SK-N-SH (cell line): ENCODE results near the gene CRHBP. TPM values are rescaled to one million over a fixed set of nuclear protein-coding genes. Genes with fewer than 3 reads are reported as not detected.

Experiments
- CTCF ChIA-PET: fragments of 300-600, 350-600 bp; formaldehyde crosslinking; extraction: SDS; loops from one replicate; lab custom pipeline; 2021; lab: Yijun Ruan, JAX
- POLR2A ChIA-PET: fragments of 350-600 bp; sonication (Branson Sonifier 250); formaldehyde crosslinking; extraction: SDS; loops from one replicate; lab custom pipeline; 2020; ENCODE audit warnings: antibody characterized with exemption, inconsistent platforms; lab: Yijun Ruan, JAX
- DNase-seq: peaks from one replicate; pipeline ENCODE4 v3.0.0; 2012
- H2AFZ ChIP-seq: fragments of 200-600 bp; sonication (generic); 2 replicates; pipeline ENCODE4 v1.8.1; 2016; ENCODE audit warnings: antibody characterized with exemption, mild to moderate bottlenecking, low read depth
- H3F3A ChIP-seq: fragments of 200-600 bp; sonication (generic); replicated peaks from 2 replicates; pipeline ENCODE3; 2016; ENCODE audit warnings: antibody characterized with exemption, mild to moderate bottlenecking; ENCODE audit not compliant: insufficient read depth
- H3K27ac ChIP-seq, 2 experiments: fragments of 200-500 bp in 1 of 2; fragments of 200-600 bp in 1 of 2; sonication (Bioruptor generic) in 1 of 2; sonication (generic), shearing (Covaris generic) in 1 of 2; 2 replicates each; pipeline versions ENCODE4 v1.5.1 to v1.6.1; 2014 to 2016; ENCODE audit warnings: low read depth in 2 of 2, inconsistent platforms in 1 of 2, low read length in 1 of 2, mild to moderate bottlenecking in 1 of 2, mixed read lengths in 1 of 2
- H3K27me3 ChIP-seq: fragments of 200-600 bp; sonication (generic), shearing (Covaris generic); 2 replicates; pipeline ENCODE4 v1.6.1; 2016; ENCODE audit warnings: mixed run types; ENCODE audit not compliant: insufficient read depth
- H3K36me3 ChIP-seq, 2 experiments: fragments of 200-500 bp in 1 of 2; fragments of 200-600 bp in 1 of 2; sonication (Bioruptor generic) in 1 of 2; sonication (generic) in 1 of 2; replicated peaks in 1 of 2; 2 replicates each; pipeline versions ENCODE3 to v1.5.1; 2014 to 2016; ENCODE audit warnings: low read length in 1 of 2, mild to moderate bottlenecking in 1 of 2; ENCODE audit not compliant: insufficient read depth in 2 of 2, control insufficient read depth in 1 of 2
- H3K4me1 ChIP-seq, 2 experiments: fragments of 200-500 bp in 1 of 2; fragments of 200-600 bp in 1 of 2; sonication (Bioruptor generic) in 1 of 2; sonication (generic), shearing (Covaris generic) in 1 of 2; 2 replicates each; pipeline versions ENCODE4 v1.5.1 to v1.6.1; 2014 to 2016; ENCODE audit warnings: low read depth in 1 of 2, low read length in 1 of 2, mixed run types in 1 of 2; ENCODE audit not compliant: insufficient read depth in 2 of 2, control insufficient read depth in 1 of 2
- H3K4me2 ChIP-seq: fragments of 200-600 bp; sonication (generic), shearing (Covaris generic); 2 replicates; pipeline ENCODE4 v1.6.1; 2017; ENCODE audit warnings: mixed run types
- H3K4me3 ChIP-seq, 2 experiments: fragments of 200-500 bp in 1 of 2; fragments of 200-600 bp in 1 of 2; sonication (Bioruptor generic) in 1 of 2; sonication (generic), shearing (Covaris generic) in 1 of 2; 2 replicates each; pipeline versions ENCODE4 v1.5.1 to v1.8.1; 2014 to 2016; ENCODE audit warnings: low read depth in 2 of 2, inconsistent platforms in 1 of 2, low read length in 1 of 2, mild to moderate bottlenecking in 1 of 2, mixed read lengths in 1 of 2, moderate library complexity in 1 of 2
- H3K79me2 ChIP-seq: fragments of 200-600 bp; sonication (generic); 2 replicates; pipeline ENCODE4 v1.8.1; 2017; ENCODE audit warnings: mild to moderate bottlenecking; ENCODE audit not compliant: insufficient read depth
- H3K9ac ChIP-seq: fragments of 200-600 bp; sonication (generic); 2 replicates; pipeline ENCODE4 v1.6.1; 2017; ENCODE audit warnings: mixed run types
- H3K9me2 ChIP-seq: fragments of 200-600 bp; sonication (generic); 2 replicates; pipeline ENCODE4 v1.6.1; 2017; ENCODE audit warnings: mixed run types
- H3K9me3 ChIP-seq: fragments of 200-600 bp; sonication (generic); 2 replicates; pipeline ENCODE4 v1.6.1; 2017; ENCODE audit warnings: mixed run types, mild to moderate bottlenecking, moderate library complexity
- H4K20me1 ChIP-seq: fragments of 200-600 bp; sonication (generic); 2 replicates; pipeline ENCODE4 v1.6.1; 2017; ENCODE audit warnings: mild to moderate bottlenecking, mixed run types; ENCODE audit not compliant: insufficient read depth
- RCOR1 ChIP-seq: fragments of 150-350 bp; IDR thresholded peaks from 2 replicates; pipeline ENCODE4 v1.6.1; 2017; ENCODE audit warnings: antibody characterized with exemption, low read length
- RFX5 ChIP-seq: IDR thresholded peaks from 2 replicates; pipeline ENCODE4 v1.6.1; 2012; ENCODE audit warnings: mild to moderate bottlenecking, improper control_type of control experiment, low read length
- RXRA ChIP-seq: IDR thresholded peaks from 2 replicates; pipeline ENCODE4 v1.4.0; 2012; ENCODE audit warnings: low read depth, mild to moderate bottlenecking, borderline replicate concordance
- TAF1 ChIP-seq: IDR thresholded peaks from 2 replicates; pipeline ENCODE4 v1.6.1; 2012; ENCODE audit warnings: low read depth, mild to moderate bottlenecking, low read length, moderate library complexity, borderline replicate concordance
- WGBS: methylation state at CpG from one replicate; pipeline ENCODE4 v1.1.6; 2017; ENCODE audit warnings: low lambda C conversion rate; 5-methylcytosine and 5-hydroxymethylcytosine counted together
- polyA plus RNA-seq, 3 experiments: library from polyadenylated mRNA; depleted of rRNA; stranded (reverse); fragments of >200 nt; gene quantifications; 2 replicates each; pipeline ENCODE4 v1.2.3, GENCODE V29; 2012
- TF ChIP-seq, protein P1 (sequence below): IDR thresholded peaks from 2 replicates; pipeline ENCODE4; 2012

CRHBP gene
- polyA plus RNA-seq, 1 of the 3 experiments (the other 2 are of a cell fraction): not detected

- no peaks in the 10 kb centered on the region for H3K36me3 ChIP-seq
- POLR2A ChIA-PET: no interaction called here
- peaks cover 0 to 3% of the 10 kb centered on the region in 2 experiments; a peak in 2 of 4 replicates for H3K4me1 ChIP-seq
- H2AFZ ChIP-seq: no peak overlapping the region
- no peaks in the 10 kb centered on the region for H3K9me3 ChIP-seq
- H3K79me2 ChIP-seq: no peaks in the 10 kb centered on the region
- H4K20me1 ChIP-seq: no peaks in the 10 kb centered on the region
- no peaks in the 10 kb centered on the region for H3K27me3 ChIP-seq
- WGBS: 36% methylated on average over 2 of the region's 2 CpGs
- H3F3A ChIP-seq: no peaks in the 10 kb centered on the region
- CTCF ChIA-PET: no interaction called here
- no peak for DNase-seq
- TF ChIP-seq, protein P1, sequence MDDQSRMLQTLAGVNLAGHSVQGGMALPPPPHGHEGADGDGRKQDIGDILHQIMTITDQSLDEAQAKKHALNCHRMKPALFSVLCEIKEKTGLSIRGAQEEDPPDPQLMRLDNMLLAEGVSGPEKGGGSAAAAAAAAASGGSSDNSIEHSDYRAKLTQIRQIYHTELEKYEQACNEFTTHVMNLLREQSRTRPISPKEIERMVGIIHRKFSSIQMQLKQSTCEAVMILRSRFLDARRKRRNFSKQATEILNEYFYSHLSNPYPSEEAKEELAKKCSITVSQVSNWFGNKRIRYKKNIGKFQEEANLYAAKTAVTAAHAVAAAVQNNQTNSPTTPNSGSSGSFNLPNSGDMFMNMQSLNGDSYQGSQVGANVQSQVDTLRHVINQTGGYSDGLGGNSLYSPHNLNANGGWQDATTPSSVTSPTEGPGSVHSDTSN: no peak
- TF ChIP-seq RCOR1 (no peak), RXRA (no peak)
- no peak overlapping the region for H3K9ac ChIP-seq
- H3K4me2 ChIP-seq: no peak overlapping the region
- H3K9me2 ChIP-seq: no peaks in the 10 kb centered on the region
- no peak overlapping the region for H3K4me3 ChIP-seq
- H3K27ac ChIP-seq: no peak overlapping the region
These were observed 21.9 kb downstream of the CRHBP start for GRCh38 chr5:76974785-76975184.

- POLR2A ChIA-PET: no interaction called here
- Histone ChIP-seq H3K79me2 (no peaks in the 10 kb centered on the region), H3F3A (no peaks in the 10 kb centered on the region), H3K4me3 (no peak overlapping the region), H3K9me2 (no peaks in the 10 kb centered on the region), H4K20me1 (no peaks in the 10 kb centered on the region), H3K27me3 (no peaks in the 10 kb centered on the region), H3K36me3 (no peaks in the 10 kb centered on the region), H2AFZ (no peak overlapping the region), H3K9me3 (no peaks in the 10 kb centered on the region), H3K9ac (no peak overlapping the region), H3K4me1 (no peaks in the 10 kb centered on the region; a peak in 1 of 4 replicates), H3K4me2 (no peak overlapping the region), H3K27ac (no peak overlapping the region)
- TF ChIP-seq RFX5: no peak
- no peak for DNase-seq
- 39% methylated on average over 2 of the region's 2 CpGs for WGBS
- CTCF ChIA-PET: no interaction called here
These were observed 26.0 kb downstream of the CRHBP start for GRCh38 chr5:76978869-76979268.

- WGBS: 61% methylated on average over 8 of the region's 8 CpGs
- no peaks in the 10 kb centered on the region for H3K36me3 ChIP-seq
- H3K4me3 ChIP-seq: no peak overlapping the region
- no peaks in the 10 kb centered on the region for H3K79me2 ChIP-seq
- no peak overlapping the region for H3K27ac ChIP-seq
- POLR2A ChIA-PET: no interaction called here
- CTCF ChIA-PET: no interaction called here
- H3F3A ChIP-seq: no peaks in the 10 kb centered on the region
- no peaks in the 10 kb centered on the region for H3K9me3 ChIP-seq
- no peak overlapping the region for H2AFZ ChIP-seq
- no peak for DNase-seq
- H3K4me2 ChIP-seq: no peak overlapping the region
- no peak overlapping the region for H3K9ac ChIP-seq
- no peak for TF ChIP-seq TAF1
- H3K9me2 ChIP-seq: no peaks in the 10 kb centered on the region
- H3K27me3 ChIP-seq: no peaks in the 10 kb centered on the region
- no peaks in the 10 kb centered on the region for H4K20me1 ChIP-seq
- H3K4me1 ChIP-seq: no peaks in the 10 kb centered on the region
These were observed 27.8 kb downstream of the CRHBP start for GRCh38 chr5:76980518-76981144.
